Measurements from ENCODE around the gene LYPD8.

Gene LYPD8

GRCh38 chr1:248757784-248758195 lies 2.2 kb upstream of the LYPD8 start:
- no peak overlapping the region for H3K27ac ChIP-seq
- TF ChIP-seq CTCF (conservative IDR thresholded peaks at IDR 0.05) (no peak), ZFX (IDR thresholded peaks at IDR 0.05) (no peak)

- no peak overlapping the region for H3K27ac ChIP-seq
- TF ChIP-seq CTCF (conservative IDR thresholded peaks at IDR 0.05) (no peak), ZFX (IDR thresholded peaks at IDR 0.05) (no peak)
These were observed 1.1 kb upstream of the LYPD8 start for GRCh38 chr1:248756636-248757035.

- H3K27ac ChIP-seq = no peak overlapping the region
- TF ChIP-seq CTCF (conservative IDR thresholded peaks at IDR 0.05) (no peak), ZFX (IDR thresholded peaks at IDR 0.05) (no peak)
These were observed 592 bp upstream of the LYPD8 start for GRCh38 chr1:248756151-248756550.

GRCh38 chr1:248753708-248754280 lies 1.8 kb downstream of the LYPD8 start:
- no peak overlapping the region for H3K27ac ChIP-seq
- no peak for TF ChIP-seq ZFX (IDR thresholded peaks at IDR 0.05)
- no peak for TF ChIP-seq CTCF (conservative IDR thresholded peaks at IDR 0.05)

GRCh38 chr1:248753029-248753594 lies 2.4 kb downstream of the LYPD8 start:
- TF ChIP-seq ZFX (IDR thresholded peaks at IDR 0.05) (no peak), CTCF (conservative IDR thresholded peaks at IDR 0.05) (no peak)
- H3K27ac ChIP-seq = no peak overlapping the region

GRCh38 chr1:248752161-248753028 lies 3.2 kb downstream of the LYPD8 start:
- no peak for TF ChIP-seq CTCF (conservative IDR thresholded peaks at IDR 0.05)
- TF ChIP-seq ZFX (IDR thresholded peaks at IDR 0.05) = no peak
- H3K27ac ChIP-seq = no peak overlapping the region

- TF ChIP-seq ZFX (IDR thresholded peaks at IDR 0.05) (no peak), CTCF (conservative IDR thresholded peaks at IDR 0.05) (no peak)
These were observed 3.9 kb downstream of the LYPD8 start for GRCh38 chr1:248751635-248752034.

More at GRCh38 chr1:248751635-248752034, 3.9 kb downstream of the LYPD8 start:
- no peak overlapping the region for H3K27ac ChIP-seq

Measured in C4-2B (cell line).